Measurements from ENCODE around the gene MVB12B. TPM values are rescaled to one million over a fixed set of nuclear protein-coding genes. Genes with fewer than 3 reads are reported as not detected.

Gene MVB12B
- total and polyA plus RNA-seq, 2 of the 4 experiments (the other 2 are of a cell fraction) = 2.0 to 4.0 TPM

GRCh38 chr9:126454795-126455194 lies 128.2 kb downstream of the MVB12B start:
- Histone ChIP-seq H3K14ac (replicated peaks; ENCODE audit: low read depth, low read length) (no peak overlapping the region), H3K9ac (ENCODE audit: low read depth, low read length) (no peak overlapping the region), H3K9me3 (ENCODE audit: control insufficient read depth, insufficient read depth, low read length) (no peaks in the 10 kb centered on the region), H3K36me3 (ENCODE audit: control insufficient read depth, insufficient read depth, low read length) (no peaks in the 10 kb centered on the region), H2BK15ac (ENCODE audit: low read depth, low read length) (no peak overlapping the region), H3K4me1 (ENCODE audit: control insufficient read depth, insufficient read depth, low read length) (no peaks in the 10 kb centered on the region; the same call in 1 of the 2 replicates), H2BK5ac (ENCODE audit: low read depth, low read length, poor library complexity, severe bottlenecking) (no peak overlapping the region), H3K56ac (ENCODE audit: extremely low read depth, insufficient read depth, low read length) (no peak overlapping the region), H4K20me1 (ENCODE audit: insufficient read depth, low read length) (no peaks in the 10 kb centered on the region), H2BK20ac (ENCODE audit: low read depth, low read length) (no peak overlapping the region), H3K79me1 (ENCODE audit: low read depth in 1 of 2, low read length in 2 of 2) (no peaks in the 10 kb centered on the region), H4K5ac (ENCODE audit: low read depth, low read length) (no peak overlapping the region), H3K23ac (ENCODE audit: low read depth, low read length) (no peak overlapping the region), H4K91ac (ENCODE audit: insufficient read depth, low read depth, low read length) (no peak overlapping the region), H3K9me1 (ENCODE audit: insufficient read depth, low read length) (peaks cover 4% of the 10 kb centered on the region), H3K18ac (ENCODE audit: low read depth, low read length) (no peak overlapping the region), H3K27me3 (ENCODE audit: control insufficient read depth, insufficient read depth, low read length) (no peaks in the 10 kb centered on the region), H3K4me3 (ENCODE audit: insufficient read depth, low read depth, low read length) (no peak overlapping the region), H2AFZ (replicated peaks; ENCODE audit: low read length, poor library complexity) (no peak overlapping the region), H3K4me2 (ENCODE audit: low read depth, low read length) (no peak overlapping the region), H2BK120ac (ENCODE audit: low read depth, low read length) (no peak overlapping the region), H4K8ac (ENCODE audit: low read depth in 2 of 2, low read length in 2 of 2) (no peak overlapping the region), H2AK9ac (replicated peaks; ENCODE audit: low read depth, low read length, poor library complexity) (no peak overlapping the region), H3K4ac (ENCODE audit: low read depth, low read length) (no peak overlapping the region), H2AK5ac (ENCODE audit: low read depth, low read length) (no peak overlapping the region), H3K27ac (ENCODE audit: insufficient read depth, low read length) (no peak overlapping the region)
- dilution Hi-C loops (cut with HindIII; ENCODE audit: low sequenced_read_pairs, unreplicated experiment) (no loop called here), intact Hi-C loops (cut with micrococcal nuclease) (no loop called here), in situ Hi-C loops (cut with MboI; ENCODE audit: low sequenced_read_pairs) (no loop called here)
- BruUV-seq (replicated peaks) = no TSS peak
- TF ChIP-seq CHD1 (IDR thresholded peaks at IDR 0.05; ENCODE audit: low read depth, low read length) (no peak), MXI1 (IDR thresholded peaks at IDR 0.05; ENCODE audit: borderline replicate concordance, low read depth, low read length) (no peak), MAZ (IDR thresholded peaks at IDR 0.05; ENCODE audit: borderline replicate concordance, low read depth, low read length) (no peak), POLR2A (IDR thresholded peaks at IDR 0.05; ENCODE audit: low read depth, low read length) (no peak), RAD21 (IDR thresholded peaks at IDR 0.05; ENCODE audit: low read length) (no peak), CEBPB (IDR thresholded peaks at IDR 0.05; ENCODE audit: low read depth, low read length) (no peak), BHLHE40 (IDR thresholded peaks at IDR 0.05; ENCODE audit: low read depth, low read length) (no peak), MAFK (IDR thresholded peaks at IDR 0.05; ENCODE audit: low read depth, low read length) (no peak), CTCF (conservative IDR thresholded peaks at IDR 0.05; ENCODE audit: low read depth, low read length) (no peak), SMC3 (IDR thresholded peaks at IDR 0.05; ENCODE audit: low read depth, low read length) (no peak)
- ATAC-seq (ENCODE audit: low read depth) (no peak), DNase-seq (no peak)
- ChIA-PET POLR2A (ENCODE audit: unreplicated experiment) (no interaction called here), CTCF (interaction anchor here (0.6 kb wide), 1 partner anchor 71 kb away, joined by 3 read pairs; no protein-coding TSS in a partner anchor)
- 100% methylated on average over 1 of the region's 9 CpGs; no CpG with 5 or more reads in 1 of the 2 experiments for WGBS, 2 experiments (ENCODE audit: extremely low coverage in 2 of 2, insufficient read length in 1 of 2)
